ENCODE measurements around the gene RBM7. TPM values are rescaled to one million over a fixed set of nuclear protein-coding genes. Genes with fewer than 3 reads are reported as not detected.

RBM7 gene
- total and polyA plus RNA-seq, 2 of the 13 experiments (the other 11 are each of a cell fraction or from before 2014, with no cell fraction given): 30.5 to 32.3 TPM

DNA sequence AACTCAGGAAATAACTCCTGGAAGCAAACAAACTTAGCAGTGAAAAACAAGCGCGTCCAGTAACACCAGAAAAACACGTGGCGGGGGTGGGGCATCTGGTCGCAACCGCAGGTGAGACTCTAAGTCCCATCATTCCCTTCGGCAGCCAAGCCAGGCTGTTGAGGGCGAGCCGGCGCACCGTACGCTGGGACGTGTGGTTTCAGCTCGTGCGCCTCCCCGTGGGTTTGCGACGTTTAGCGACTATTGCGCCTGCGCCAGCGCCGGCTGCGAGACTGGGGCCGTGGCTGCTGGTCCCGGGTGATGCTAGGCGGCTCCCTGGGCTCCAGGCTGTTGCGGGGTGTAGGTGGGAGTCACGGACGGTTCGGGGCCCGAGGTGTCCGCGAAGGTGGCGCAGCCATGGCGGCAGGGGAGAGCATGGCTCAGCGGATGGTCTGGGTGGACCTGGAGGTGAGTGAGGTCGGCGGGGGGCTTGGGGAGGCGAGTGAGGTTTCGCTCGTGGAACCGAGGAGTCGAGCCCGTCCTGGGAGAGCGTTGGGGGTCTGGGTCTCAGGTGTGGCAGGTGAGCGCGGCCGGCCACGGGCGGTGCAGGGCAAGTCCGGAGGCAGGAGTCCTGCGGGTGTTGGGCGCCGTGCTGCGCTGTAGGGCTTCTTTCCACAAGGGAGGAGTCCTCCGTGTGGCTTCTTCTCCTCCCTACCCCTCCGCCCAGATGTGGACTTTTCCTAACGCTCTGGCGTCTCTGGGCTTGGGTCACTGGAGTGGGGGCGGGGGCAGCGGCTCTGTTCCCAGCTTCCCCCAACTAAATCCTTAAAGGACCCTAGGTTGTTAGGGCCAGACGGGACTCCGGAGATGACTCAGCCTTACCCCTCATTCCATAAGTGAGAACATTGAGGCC lies 39.0 kb downstream of the RBM7 start, which contains the start of gene REXO2 (continued):
- no peak; the same call in 1 of the 2 replicates for TF ChIP-seq ZSCAN5A (CRISPR knock-in tag; IDR thresholded peaks at IDR 0.05; ENCODE audit: borderline replicate concordance)
- TF ChIP-seq ZNF343 (CRISPR knock-in tag; IDR thresholded peaks at IDR 0.05): peak; percentile 79; the same call in 1 of the 2 replicates
- TF ChIP-seq MED8 (CRISPR knock-in tag; IDR thresholded peaks at IDR 0.05; ENCODE audit: insufficient replicate concordance): no peak
- TF ChIP-seq ZNF644 (CRISPR knock-in tag; IDR thresholded peaks at IDR 0.05; ENCODE audit: low read depth): no peak
- TF ChIP-seq, protein P1, sequence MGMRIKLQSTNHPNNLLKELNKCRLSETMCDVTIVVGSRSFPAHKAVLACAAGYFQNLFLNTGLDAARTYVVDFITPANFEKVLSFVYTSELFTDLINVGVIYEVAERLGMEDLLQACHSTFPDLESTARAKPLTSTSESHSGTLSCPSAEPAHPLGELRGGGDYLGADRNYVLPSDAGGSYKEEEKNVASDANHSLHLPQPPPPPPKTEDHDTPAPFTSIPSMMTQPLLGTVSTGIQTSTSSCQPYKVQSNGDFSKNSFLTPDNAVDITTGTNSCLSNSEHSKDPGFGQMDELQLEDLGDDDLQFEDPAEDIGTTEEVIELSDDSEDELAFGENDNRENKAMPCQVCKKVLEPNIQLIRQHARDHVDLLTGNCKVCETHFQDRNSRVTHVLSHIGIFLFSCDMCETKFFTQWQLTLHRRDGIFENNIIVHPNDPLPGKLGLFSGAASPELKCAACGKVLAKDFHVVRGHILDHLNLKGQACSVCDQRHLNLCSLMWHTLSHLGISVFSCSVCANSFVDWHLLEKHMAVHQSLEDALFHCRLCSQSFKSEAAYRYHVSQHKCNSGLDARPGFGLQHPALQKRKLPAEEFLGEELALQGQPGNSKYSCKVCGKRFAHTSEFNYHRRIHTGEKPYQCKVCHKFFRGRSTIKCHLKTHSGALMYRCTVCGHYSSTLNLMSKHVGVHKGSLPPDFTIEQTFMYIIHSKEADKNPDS (CRISPR knock-in tag; IDR thresholded peaks at IDR 0.05): peak; percentile 61; the same call in 1 of the 2 replicates
- no peak for TF ChIP-seq PTBP1 (IDR thresholded peaks at IDR 0.05; ENCODE audit: low read depth, low read length, poor library complexity, severe bottlenecking)
- TF ChIP-seq SIX1 (CRISPR knock-in tag; IDR thresholded peaks at IDR 0.05; ENCODE audit: borderline replicate concordance): no peak
- TF ChIP-seq AKNA (CRISPR knock-in tag; IDR thresholded peaks at IDR 0.05; ENCODE audit: borderline replicate concordance): no peak
- no peak for TF ChIP-seq HMG20B (CRISPR knock-in tag; conservative IDR thresholded peaks at IDR 0.05)
- TF ChIP-seq GTF3A (CRISPR knock-in tag; conservative IDR thresholded peaks at IDR 0.05): 0 out of 2 replicates have a peak, but pooled peaks have one; percentile 51
- TF ChIP-seq ELF3 (CRISPR knock-in tag; IDR thresholded peaks at IDR 0.05): peak; percentile 63
- no peak; the same call in 1 of the 2 replicates for TF ChIP-seq MED1 (CRISPR knock-in tag; IDR thresholded peaks at IDR 0.05)
- TF ChIP-seq, protein P2, sequence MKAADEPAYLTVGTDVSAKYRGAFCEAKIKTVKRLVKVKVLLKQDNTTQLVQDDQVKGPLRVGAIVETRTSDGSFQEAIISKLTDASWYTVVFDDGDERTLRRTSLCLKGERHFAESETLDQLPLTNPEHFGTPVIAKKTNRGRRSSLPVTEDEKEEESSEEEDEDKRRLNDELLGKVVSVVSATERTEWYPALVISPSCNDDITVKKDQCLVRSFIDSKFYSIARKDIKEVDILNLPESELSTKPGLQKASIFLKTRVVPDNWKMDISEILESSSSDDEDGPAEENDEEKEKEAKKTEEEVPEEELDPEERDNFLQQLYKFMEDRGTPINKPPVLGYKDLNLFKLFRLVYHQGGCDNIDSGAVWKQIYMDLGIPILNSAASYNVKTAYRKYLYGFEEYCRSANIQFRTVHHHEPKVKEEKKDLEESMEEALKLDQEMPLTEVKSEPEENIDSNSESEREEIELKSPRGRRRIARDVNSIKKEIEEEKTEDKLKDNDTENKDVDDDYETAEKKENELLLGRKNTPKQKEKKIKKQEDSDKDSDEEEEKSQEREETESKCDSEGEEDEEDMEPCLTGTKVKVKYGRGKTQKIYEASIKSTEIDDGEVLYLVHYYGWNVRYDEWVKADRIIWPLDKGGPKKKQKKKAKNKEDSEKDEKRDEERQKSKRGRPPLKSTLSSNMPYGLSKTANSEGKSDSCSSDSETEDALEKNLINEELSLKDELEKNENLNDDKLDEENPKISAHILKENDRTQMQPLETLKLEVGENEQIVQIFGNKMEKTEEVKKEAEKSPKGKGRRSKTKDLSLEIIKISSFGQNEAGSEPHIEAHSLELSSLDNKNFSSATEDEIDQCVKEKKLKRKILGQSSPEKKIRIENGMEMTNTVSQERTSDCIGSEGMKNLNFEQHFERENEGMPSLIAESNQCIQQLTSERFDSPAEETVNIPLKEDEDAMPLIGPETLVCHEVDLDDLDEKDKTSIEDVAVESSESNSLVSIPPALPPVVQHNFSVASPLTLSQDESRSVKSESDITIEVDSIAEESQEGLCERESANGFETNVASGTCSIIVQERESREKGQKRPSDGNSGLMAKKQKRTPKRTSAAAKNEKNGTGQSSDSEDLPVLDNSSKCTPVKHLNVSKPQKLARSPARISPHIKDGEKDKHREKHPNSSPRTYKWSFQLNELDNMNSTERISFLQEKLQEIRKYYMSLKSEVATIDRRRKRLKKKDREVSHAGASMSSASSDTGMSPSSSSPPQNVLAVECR (CRISPR knock-in tag; IDR thresholded peaks at IDR 0.05; ENCODE audit: borderline replicate concordance): peak; percentile 89
